Measurements from ENCODE around the gene ROM1.
A peak's percentile ranks its signal among the peaks of the same experiment; 100 is the strongest.

ROM1 gene

DNA sequence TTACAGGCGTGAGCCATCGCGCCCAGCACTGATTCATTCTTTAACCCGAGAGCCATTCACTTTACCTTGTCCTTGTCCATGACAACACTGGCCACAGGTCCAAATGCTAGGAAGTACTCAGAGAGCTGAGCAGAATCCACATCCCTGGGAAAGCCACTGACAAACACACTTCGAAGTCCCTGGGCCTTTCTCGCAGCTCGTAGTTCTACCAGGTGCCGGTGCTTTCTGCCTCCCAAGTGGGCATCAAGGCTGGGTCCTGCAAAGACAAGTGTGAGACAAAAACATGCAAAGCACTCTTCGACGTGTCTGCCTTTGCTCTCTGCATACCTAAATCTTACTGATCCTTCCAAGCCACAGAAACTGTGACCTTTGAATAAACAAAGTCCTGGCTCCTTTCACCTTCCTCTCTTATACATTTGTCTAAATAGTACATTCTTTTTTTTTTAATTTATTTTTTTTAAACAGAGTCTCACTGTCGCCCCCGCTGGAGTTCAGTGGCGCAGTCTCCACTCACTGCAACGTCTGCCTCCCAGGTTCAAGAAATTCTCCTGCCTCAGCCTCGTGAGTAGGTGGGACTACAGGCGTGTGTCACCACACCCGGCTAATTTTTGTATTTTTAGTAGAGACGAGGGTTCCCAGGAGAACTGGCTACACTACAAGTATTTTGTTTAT lies 24.0 kb upstream of the ROM1 start:
- DNase-seq = peak; percentile 26

- DNase-seq = peak; percentile 90
Measured at GRCh38 chr11:62591448-62592145, 21.5 kb upstream of the ROM1 start, which contains the start of gene TUT1. Gene TUT1 (minus strand): TSS chr11:62591523. CDS start chr11:62591485, 38 bp downstream.

DNA sequence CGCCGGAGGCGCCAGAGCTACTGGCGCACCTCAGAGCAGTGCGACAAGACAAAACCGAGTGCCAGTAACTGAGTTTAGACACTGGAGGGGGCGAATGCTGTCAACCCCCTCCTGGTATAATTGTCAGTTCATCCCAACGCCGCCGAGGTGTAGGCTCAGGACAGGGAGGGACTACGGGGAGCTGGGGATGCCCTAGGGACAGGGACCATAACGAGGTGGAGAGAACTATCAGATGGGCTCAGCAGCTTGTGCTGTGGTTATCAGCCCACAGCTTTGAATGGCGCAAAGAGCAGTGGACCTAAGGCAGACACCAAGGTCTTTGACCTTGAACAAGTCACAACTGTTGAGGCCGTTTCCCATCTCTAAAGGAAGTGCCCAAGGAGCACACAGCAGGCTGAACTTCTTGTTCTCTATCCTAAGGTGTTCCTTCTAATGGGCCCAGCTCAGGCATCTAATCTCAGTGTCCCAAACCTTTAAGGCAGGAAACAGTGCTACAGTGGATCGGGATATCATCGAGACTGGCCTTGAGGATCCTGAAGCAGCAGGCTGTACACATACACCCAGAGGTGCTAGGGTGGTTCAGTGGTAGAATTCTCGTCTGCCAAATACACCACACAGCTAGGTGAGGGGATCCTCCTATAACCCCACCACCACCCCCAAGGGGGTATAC lies 20.8 kb upstream of the ROM1 start:
- DNase-seq = no peak

- DNase-seq = no peak
Measured at GRCh38 chr11:62592989-62593421, 20.1 kb upstream of the ROM1 start.

DNA sequence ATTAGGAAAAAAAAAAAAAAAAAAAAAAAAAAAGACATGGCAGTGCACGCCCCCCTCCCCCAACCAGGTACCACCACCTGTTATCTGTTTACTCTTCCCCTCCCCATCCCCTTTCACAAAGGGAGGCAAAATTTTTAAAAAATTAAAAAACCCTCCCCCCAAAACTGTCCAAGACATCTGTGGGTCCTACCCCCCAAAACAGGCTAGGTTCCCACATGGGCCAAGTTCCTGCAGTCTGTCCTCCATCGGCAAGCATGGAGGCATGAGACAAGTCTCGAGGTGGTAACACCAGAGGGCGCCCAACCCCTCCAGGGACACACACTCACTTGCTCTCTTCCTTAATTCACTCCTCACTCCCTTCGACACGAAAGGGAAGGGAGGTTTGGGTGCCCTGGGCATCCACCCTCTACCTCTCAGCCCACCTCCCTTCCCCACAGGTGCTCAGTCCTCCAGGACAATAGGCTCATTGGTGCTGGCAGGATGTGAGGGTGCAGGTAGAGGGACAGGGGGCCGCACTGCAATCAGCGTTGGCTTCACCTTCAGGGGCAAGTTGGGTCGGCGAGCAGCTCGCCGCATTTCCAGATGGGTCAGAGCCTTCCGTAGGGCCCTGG lies 19.5 kb upstream of the ROM1 start:
- peak; percentile 76 for DNase-seq

- no peak for DNase-seq
Measured at GRCh38 chr11:62595124-62595523, 17.9 kb upstream of the ROM1 start.

GRCh38 chr11:62599069-62599696 lies 13.9 kb upstream of the ROM1 start:
- DNase-seq = peak; percentile 94

DNA sequence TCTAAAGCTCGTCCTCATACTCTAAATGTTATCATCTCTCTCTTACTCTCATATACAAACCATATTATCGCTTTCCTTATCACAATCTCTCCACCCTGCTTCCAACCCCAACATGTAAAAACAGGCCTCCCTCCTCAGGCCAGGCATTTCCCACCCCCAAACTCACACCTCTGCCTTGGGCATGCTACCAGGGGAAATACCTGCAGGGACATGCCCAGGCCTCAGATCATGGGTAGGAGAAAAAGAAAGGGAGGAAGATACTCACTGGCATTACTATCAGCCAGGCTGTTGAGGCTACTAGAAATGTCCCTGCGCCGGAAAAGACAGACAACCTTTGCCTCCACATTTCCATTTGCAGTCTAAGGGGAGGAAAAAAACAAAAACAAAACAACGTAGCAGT lies 13.2 kb upstream of the ROM1 start:
- no peak for DNase-seq

GRCh38 chr11:62600367-62601121 lies 12.5 kb upstream of the ROM1 start:
- no peak for DNase-seq

- no peak for DNase-seq
Measured at GRCh38 chr11:62601122-62601371, 12.0 kb upstream of the ROM1 start.

GRCh38 chr11:62601372-62602140 lies 11.5 kb upstream of the ROM1 start, which contains the start of gene MTA2:
Gene MTA2 (minus strand): TSS chr11:62601865. CDS start chr11:62601450, 415 bp downstream.
- peak; percentile 99 for DNase-seq

- DNase-seq = peak; percentile 36
Measured at GRCh38 chr11:62602141-62603071, 10.7 kb upstream of the ROM1 start.

DNA sequence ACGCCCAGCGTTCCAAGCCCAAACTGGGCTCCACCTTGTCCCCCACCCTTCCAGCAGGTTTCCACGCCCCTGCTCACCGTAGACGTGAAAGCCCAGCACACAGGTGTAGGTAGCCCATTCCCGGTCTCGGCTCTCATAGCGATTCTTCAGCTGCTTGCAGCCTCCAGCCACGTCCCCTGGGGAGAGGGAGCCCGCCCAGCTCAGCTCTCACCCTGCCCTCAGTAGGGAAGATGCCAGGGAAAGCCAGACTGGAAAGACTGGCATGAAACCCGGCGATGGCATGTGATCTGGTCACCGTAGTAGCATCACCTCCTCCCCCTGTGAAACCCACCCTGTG lies 10.0 kb upstream of the ROM1 start:
- no peak for DNase-seq

- DNase-seq = no peak
Measured at GRCh38 chr11:62603776-62604299, 9.2 kb upstream of the ROM1 start.

- DNase-seq = no peak
Measured at GRCh38 chr11:62604460-62605120, 8.5 kb upstream of the ROM1 start.

DNA sequence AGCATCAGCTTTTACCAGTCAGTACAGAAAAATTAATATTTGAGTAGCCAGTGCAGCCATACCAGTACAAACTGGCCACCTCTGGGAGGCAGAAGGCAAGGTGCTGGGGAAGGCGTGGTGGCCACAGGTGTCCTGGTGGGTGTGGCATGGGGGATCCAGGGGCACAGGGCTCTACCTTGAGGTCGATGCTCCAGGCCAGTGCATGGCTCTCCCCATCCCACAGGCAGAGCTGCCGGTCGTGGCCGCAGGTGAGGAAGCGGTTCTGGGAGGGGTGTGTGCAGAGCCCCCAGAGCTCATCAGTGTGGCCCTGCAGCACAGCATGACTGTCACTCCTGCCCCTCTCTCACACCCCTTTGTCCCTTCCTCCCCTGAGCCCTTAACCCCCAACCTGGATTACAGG lies 7.6 kb upstream of the ROM1 start:
- no peak for DNase-seq

DNA sequence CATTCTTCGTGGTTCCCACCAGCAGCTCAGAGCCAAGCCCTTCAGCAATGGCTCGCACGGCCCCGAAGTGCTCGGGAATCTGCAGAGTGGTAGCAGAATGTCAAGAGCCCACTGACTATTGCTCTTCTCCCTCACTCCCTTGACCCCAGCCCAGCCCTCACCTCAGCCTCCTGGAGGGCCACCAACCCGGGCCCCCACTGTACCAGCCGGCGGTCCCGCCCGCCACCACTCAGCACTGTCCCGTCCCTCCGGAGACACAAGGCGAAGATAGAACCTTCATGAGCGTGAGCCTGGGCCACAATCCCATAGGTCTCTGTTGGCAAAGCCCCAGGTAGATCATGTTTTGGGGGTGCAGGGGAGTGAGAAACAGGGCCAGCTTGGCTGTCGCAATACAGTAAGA lies 7.2 kb upstream of the ROM1 start:
- DNase-seq = no peak

DNA sequence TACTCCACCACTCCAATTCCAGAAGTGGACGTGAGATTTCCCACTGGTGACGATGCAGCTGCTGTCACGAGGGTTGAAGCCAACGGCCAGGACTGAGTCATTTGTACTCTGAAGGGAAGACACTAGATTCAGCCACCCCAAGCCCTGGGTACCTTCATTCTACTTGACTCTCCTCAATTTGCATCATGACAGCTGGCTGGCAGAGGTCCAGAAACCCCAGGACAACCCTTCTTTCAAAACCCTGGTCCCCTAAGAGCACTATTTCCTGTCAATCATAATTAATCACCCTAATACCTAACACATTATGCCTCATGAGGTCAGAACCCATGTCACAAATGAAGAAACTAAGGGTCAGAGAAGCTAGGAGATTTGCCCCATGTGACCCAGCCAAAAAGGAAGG lies 5.3 kb upstream of the ROM1 start:
- DNase-seq = no peak

- DNase-seq = no peak
Measured at GRCh38 chr11:62608776-62609175, 4.3 kb upstream of the ROM1 start.

- DNase-seq = no peak
Measured at GRCh38 chr11:62610403-62610802, 2.7 kb upstream of the ROM1 start.
